ENCODE measurements around the gene LPGAT1.

Gene LPGAT1

GRCh38 chr1:211828584-211829342 lies 1.8 kb downstream of the LPGAT1 start:
- DNase-seq, result no peak

GRCh38 chr1:211827051-211827450 lies 3.5 kb downstream of the LPGAT1 start:
- no peak for DNase-seq

GRCh38 chr1:211825980-211826379 lies 4.6 kb downstream of the LPGAT1 start:
- no peak for DNase-seq

- no peak for DNase-seq
Measured at GRCh38 chr1:211822677-211823407, 7.7 kb downstream of the LPGAT1 start.

- DNase-seq, result no peak
Measured at GRCh38 chr1:211816586-211816985, 14.0 kb downstream of the LPGAT1 start.

GRCh38 chr1:211814313-211814712 lies 16.2 kb downstream of the LPGAT1 start:
- no peak for DNase-seq

GRCh38 chr1:211813590-211813989 lies 17.0 kb downstream of the LPGAT1 start:
- DNase-seq, result no peak

- DNase-seq, result no peak
Measured at GRCh38 chr1:211812584-211812983, 18.0 kb downstream of the LPGAT1 start.

GRCh38 chr1:211811848-211812247 lies 18.7 kb downstream of the LPGAT1 start:
- DNase-seq, result no peak

- no peak for DNase-seq
Measured at GRCh38 chr1:211811126-211811525, 19.4 kb downstream of the LPGAT1 start.

- DNase-seq, result no peak
Measured at GRCh38 chr1:211808475-211808874, 22.1 kb downstream of the LPGAT1 start.

- no peak for DNase-seq
Measured at GRCh38 chr1:211804915-211805314, 25.6 kb downstream of the LPGAT1 start.

- DNase-seq, result no peak
Measured at GRCh38 chr1:211800925-211801607, 29.5 kb downstream of the LPGAT1 start.

GRCh38 chr1:211797994-211798393 lies 32.6 kb downstream of the LPGAT1 start:
- DNase-seq, result no peak

- no peak for DNase-seq
Measured at GRCh38 chr1:211791979-211792378, 38.6 kb downstream of the LPGAT1 start.

- no peak for DNase-seq
Measured at GRCh38 chr1:211789641-211790464, 40.7 kb downstream of the LPGAT1 start.

- DNase-seq, result no peak
Measured at GRCh38 chr1:211788626-211789025, 41.9 kb downstream of the LPGAT1 start.

- DNase-seq, result no peak
Measured at GRCh38 chr1:211783897-211784296, 46.7 kb downstream of the LPGAT1 start.

GRCh38 chr1:211783266-211783665 lies 47.3 kb downstream of the LPGAT1 start:
- DNase-seq, result no peak

GRCh38 chr1:211781260-211781659 lies 49.3 kb downstream of the LPGAT1 start:
- no peak for DNase-seq

- no peak for DNase-seq
Measured at GRCh38 chr1:211775170-211775569, 55.4 kb downstream of the LPGAT1 start.

- DNase-seq, result no peak
Measured at GRCh38 chr1:211764701-211765100, 65.9 kb downstream of the LPGAT1 start.

- no peak for DNase-seq
Measured at GRCh38 chr1:211762206-211762605, 68.4 kb downstream of the LPGAT1 start.

Measured in cerebellar nuclear complex (tissue), 1 donor.